GM12864 (cell line): ENCODE data around the gene DUSP10.

Experiments used
- DNase-seq: peaks from one replicate; pipeline ENCODE4 v3.0.0-alpha.2; 2011; ENCODE audit warnings: low read depth
- H3K4me3 ChIP-seq: 2 replicates; pipeline ENCODE4 v1.5.1; 2011; ENCODE audit warnings: mild to moderate bottlenecking, low read depth, low read length, control low read depth
- CTCF ChIP-seq: IDR thresholded peaks from 2 replicates; pipeline ENCODE4 v1.5.1; 2011; ENCODE audit warnings: low read depth, mild to moderate bottlenecking, moderate library complexity, low read length, control low read depth, inconsistent platforms; ENCODE audit errors: missing control alignments

The DUSP10 gene

GRCh38 chr1:221741703-221742554 is at the start of gene DUSP10:
Gene DUSP10 (minus strand): TSS chr1:221742089. CDS start chr1:221739744, 2,345 bp downstream.
- peak; percentile 99 for DNase-seq
- H3K4me3 ChIP-seq: peak within 1 kb of the TSS; percentile 77
- no peak for TF ChIP-seq CTCF

- TF ChIP-seq CTCF: no peak
- DNase-seq: no peak
- H3K4me3 ChIP-seq: no peak overlapping the region
Observed at GRCh38 chr1:221788466-221788865, 46.6 kb upstream of the DUSP10 start.

GRCh38 chr1:221786647-221787046 is 44.8 kb upstream of the DUSP10 start:
- no peak overlapping the region for H3K4me3 ChIP-seq
- no peak for DNase-seq
- no peak for TF ChIP-seq CTCF

GRCh38 chr1:221783936-221784335 is 42.0 kb upstream of the DUSP10 start:
- no peak overlapping the region for H3K4me3 ChIP-seq
- no peak for TF ChIP-seq CTCF
- DNase-seq: no peak

- H3K4me3 ChIP-seq: no peak overlapping the region
- TF ChIP-seq CTCF: no peak
- DNase-seq: no peak
Observed at GRCh38 chr1:221783437-221783836, 41.5 kb upstream of the DUSP10 start.

- TF ChIP-seq CTCF: no peak
- H3K4me3 ChIP-seq: no peak overlapping the region
- DNase-seq: no peak
Observed at GRCh38 chr1:221782970-221783369, 41.1 kb upstream of the DUSP10 start.

- TF ChIP-seq CTCF: no peak
- H3K4me3 ChIP-seq: no peak overlapping the region
- DNase-seq: no peak
Observed at GRCh38 chr1:221782477-221782876, 40.6 kb upstream of the DUSP10 start.
